HEK293 (cell line): ENCODE data around the gene AFF1.

Experiments
- GLIS2 ChIP-seq: fragments of 450-650 bp; formaldehyde crosslinking; IDR thresholded peaks from 2 replicates; pipeline ENCODE4 v1.5.1; 2016; ENCODE audit warnings: missing biosample characterization, missing genetic modification characterization
- HIC1 ChIP-seq: fragments of 450-650 bp; formaldehyde crosslinking; IDR thresholded peaks from 2 replicates; pipeline ENCODE4 v1.5.1; 2016; ENCODE audit warnings: missing biosample characterization, missing genetic modification characterization
- KLF1 ChIP-seq: fragments of 450-650 bp; formaldehyde crosslinking; IDR thresholded peaks from 2 replicates; pipeline ENCODE4 v1.5.1; 2016; ENCODE audit warnings: missing biosample characterization, missing genetic modification characterization
- MYNN ChIP-seq: fragments of 450-650 bp; formaldehyde crosslinking; IDR thresholded peaks from 2 replicates; pipeline ENCODE4 v1.5.1; 2016; ENCODE audit warnings: missing biosample characterization, missing genetic modification characterization, borderline replicate concordance
- OSR2 ChIP-seq: fragments of 450-650 bp; formaldehyde crosslinking; IDR thresholded peaks from 2 replicates; pipeline ENCODE4 v1.5.1; 2016; ENCODE audit warnings: missing biosample characterization, missing genetic modification characterization
- PRDM1 ChIP-seq: fragments of 450-650 bp; formaldehyde crosslinking; IDR thresholded peaks from 2 replicates; pipeline ENCODE4; 2016; ENCODE audit warnings: missing biosample characterization, missing genetic modification characterization
- SETDB1 ChIP-seq: IDR thresholded peaks from one replicate; pipeline ENCODE4 v1.6.1; 2017; ENCODE audit warnings: mild to moderate bottlenecking, low read length, moderate library complexity, mixed read lengths; ENCODE audit not compliant: insufficient read length
- ZBTB10 ChIP-seq: fragments of 450-650 bp; formaldehyde crosslinking; IDR thresholded peaks from 2 replicates; pipeline ENCODE4 v1.5.1; 2016; ENCODE audit warnings: missing biosample characterization, missing genetic modification characterization
- ZBTB21 ChIP-seq: fragments of 450-650 bp; formaldehyde crosslinking; IDR thresholded peaks from 2 replicates; pipeline ENCODE4 v1.5.1; 2017; ENCODE audit warnings: missing biosample characterization, missing genetic modification characterization
- ZBTB26 ChIP-seq: fragments of 450-650 bp; formaldehyde crosslinking; optimal IDR thresholded peaks from 2 replicates; pipeline ENCODE3; 2016; ENCODE audit warnings: missing biosample characterization, mild to moderate bottlenecking, missing genetic modification characterization
- ZFHX2 ChIP-seq: fragments of 450-650 bp; formaldehyde crosslinking; conservative IDR thresholded peaks from 2 replicates; pipeline ENCODE4 v1.5.1; 2016; ENCODE audit warnings: missing biosample characterization, missing genetic modification characterization
- ZIC2 ChIP-seq: fragments of 450-650 bp; formaldehyde crosslinking; IDR thresholded peaks from 2 replicates; pipeline ENCODE4 v1.5.1; 2016; ENCODE audit warnings: missing biosample characterization, missing genetic modification characterization
- ZNF140 ChIP-seq: fragments of 450-650 bp; formaldehyde crosslinking; IDR thresholded peaks from 2 replicates; pipeline ENCODE4 v1.5.1; 2016; ENCODE audit warnings: missing biosample characterization, missing genetic modification characterization
- ZNF175 ChIP-seq: fragments of 450-650 bp; formaldehyde crosslinking; IDR thresholded peaks from 2 replicates; pipeline ENCODE4 v1.5.1; 2016; ENCODE audit warnings: missing biosample characterization, missing genetic modification characterization
- ZNF2 ChIP-seq: fragments of 450-650 bp; formaldehyde crosslinking; IDR thresholded peaks from 2 replicates; pipeline ENCODE4 v1.5.1; 2016; ENCODE audit warnings: missing biosample characterization, missing genetic modification characterization
- ZNF239 ChIP-seq: fragments of 450-650 bp; formaldehyde crosslinking; IDR thresholded peaks from 2 replicates; pipeline ENCODE4 v1.5.1; 2016; ENCODE audit warnings: missing biosample characterization, missing genetic modification characterization
- ZNF366 ChIP-seq: fragments of 450-650 bp; formaldehyde crosslinking; conservative IDR thresholded peaks from 2 replicates; pipeline ENCODE4 v1.5.1; 2016; ENCODE audit warnings: missing biosample characterization, missing genetic modification characterization
- ZNF37A ChIP-seq: fragments of 450-650 bp; IDR thresholded peaks from 2 replicates; pipeline ENCODE4 v1.5.1; 2018; ENCODE audit warnings: missing biosample characterization, missing genetic modification characterization
- ZNF391 ChIP-seq: fragments of 450-650 bp; formaldehyde crosslinking; IDR thresholded peaks from 2 replicates; pipeline ENCODE4 v1.5.1; 2016; ENCODE audit warnings: low read depth, missing biosample characterization, missing genetic modification characterization, borderline replicate concordance
- ZNF426 ChIP-seq: fragments of 450-650 bp; formaldehyde crosslinking; IDR thresholded peaks from 2 replicates; pipeline ENCODE4 v1.5.1; 2017; ENCODE audit warnings: missing biosample characterization, missing genetic modification characterization, mild to moderate bottlenecking, inconsistent platforms, moderate library complexity
- ZNF513 ChIP-seq: fragments of 450-650 bp; IDR thresholded peaks from 2 replicates; pipeline ENCODE4 v1.5.1; 2018; ENCODE audit warnings: missing biosample characterization, missing genetic modification characterization
- ZNF558 ChIP-seq: fragments of 450-650 bp; formaldehyde crosslinking; IDR thresholded peaks from 2 replicates; pipeline ENCODE4 v1.5.1; 2016; ENCODE audit warnings: missing biosample characterization, missing genetic modification characterization
- ZNF585B ChIP-seq: fragments of 450-650 bp; formaldehyde crosslinking; IDR thresholded peaks from 2 replicates; pipeline ENCODE4 v1.5.1; 2016; ENCODE audit warnings: missing biosample characterization, missing genetic modification characterization
- ZNF600 ChIP-seq: fragments of 450-650 bp; formaldehyde crosslinking; IDR thresholded peaks from 2 replicates; pipeline ENCODE4 v1.5.1; 2016; ENCODE audit warnings: missing biosample characterization, missing genetic modification characterization
- ZNF692 ChIP-seq: fragments of 450-650 bp; formaldehyde crosslinking; IDR thresholded peaks from 2 replicates; pipeline ENCODE4 v1.5.1; 2016; ENCODE audit warnings: missing biosample characterization, missing genetic modification characterization
- ZNF76 ChIP-seq: fragments of 450-650 bp; formaldehyde crosslinking; IDR thresholded peaks from 2 replicates; pipeline ENCODE4; 2016; ENCODE audit warnings: low read depth, missing biosample characterization, missing genetic modification characterization, borderline replicate concordance
- ZNF792 ChIP-seq: fragments of 450-650 bp; formaldehyde crosslinking; IDR thresholded peaks from 2 replicates; pipeline ENCODE4 v1.5.1; 2016; ENCODE audit warnings: missing biosample characterization, missing genetic modification characterization
- ZNF830 ChIP-seq: fragments of 450-650 bp; IDR thresholded peaks from 2 replicates; pipeline ENCODE4 v1.5.0; 2018; ENCODE audit warnings: missing biosample characterization, missing genetic modification characterization, low read depth, mild to moderate bottlenecking, moderate library complexity
- ZSCAN18 ChIP-seq: fragments of 450-650 bp; formaldehyde crosslinking; IDR thresholded peaks from 2 replicates; pipeline ENCODE4 v1.5.1; 2016; ENCODE audit warnings: missing biosample characterization, missing genetic modification characterization
- ZSCAN23 ChIP-seq: fragments of 450-650 bp; formaldehyde crosslinking; IDR thresholded peaks from 2 replicates; pipeline ENCODE4 v1.5.1; 2016; ENCODE audit warnings: missing biosample characterization, missing genetic modification characterization

The AFF1 gene

GRCh38 chr4:86891762-86892635 lies 42.8 kb upstream of the AFF1 start, which contains the start of gene C4orf36 (continued):
- TF ChIP-seq ZIC2 (tag by site-specific recombination), result peak; percentile 52; the same call in 1 of the 2 replicates
- no peak for TF ChIP-seq ZNF513
- TF ChIP-seq GLIS2 (tag by site-specific recombination), result peak; percentile 77
- TF ChIP-seq ZNF426 (tag by site-specific recombination), result no peak
- TF ChIP-seq HIC1 (tag by site-specific recombination), result no peak
- no peak for TF ChIP-seq ZNF175 (tag by site-specific recombination)
- TF ChIP-seq PRDM1, result 0 out of 2 replicates have a peak, but pooled peaks have one; percentile 8
- TF ChIP-seq ZNF37A (tag by site-specific recombination), result no peak
- TF ChIP-seq ZBTB10, result no peak
- no peak for TF ChIP-seq ZBTB21 (tag by site-specific recombination)
- TF ChIP-seq OSR2, result no peak
- TF ChIP-seq ZNF76 (tag by site-specific recombination), result peak; percentile 74; the same call in 1 of the 2 replicates
- peak; percentile 78; the same call in 1 of the 2 replicates for TF ChIP-seq ZNF2
- TF ChIP-seq ZNF830 (tag by site-specific recombination), result no peak
- TF ChIP-seq ZSCAN23 (tag by site-specific recombination), result no peak
- TF ChIP-seq SETDB1, result no peak
- TF ChIP-seq ZNF692 (tag by site-specific recombination), result peak; percentile 92
- no peak for TF ChIP-seq ZNF792 (tag by site-specific recombination)
- TF ChIP-seq MYNN (tag by site-specific recombination), result no peak
- no peak for TF ChIP-seq ZNF585B (tag by site-specific recombination)
- peak; percentile 98 for TF ChIP-seq ZBTB26
- no peak for TF ChIP-seq ZNF140
- peak; percentile 80 for TF ChIP-seq ZFHX2 (tag by site-specific recombination)
- no peak for TF ChIP-seq ZNF391 (tag by site-specific recombination)
- TF ChIP-seq KLF1, result peak; percentile 92
- no peak for TF ChIP-seq ZSCAN18 (tag by site-specific recombination)
- peak; percentile 99 for TF ChIP-seq ZNF600 (tag by site-specific recombination)
- TF ChIP-seq ZNF239 (tag by site-specific recombination), result no peak
- no peak for TF ChIP-seq ZNF558 (tag by site-specific recombination)
- peak; percentile 53 for TF ChIP-seq ZNF366 (tag by site-specific recombination)
